Prostate gland (tissue), 2 donors: ENCODE results near the gene COA8. TPM values are rescaled to one million over a fixed set of nuclear protein-coding genes. Genes with fewer than 3 reads are reported as not detected.

Experiments
- DNase-seq: peaks from one replicate; pipeline ENCODE4 v3.0.0-alpha.2; 2019; ENCODE audit warnings: low spot score
- H3K27ac ChIP-seq, 2 donors: fragments of 200-600 bp; sonication (generic); 2 replicates each; pipeline ENCODE4 v1.5.1; 2017 to 2019
- H3K27me3 ChIP-seq: fragments of 200-600 bp; sonication (generic); replicated peaks from 2 replicates; pipeline ENCODE4 v1.5.1; 2019; ENCODE audit not compliant: insufficient read depth
- H3K36me3 ChIP-seq, 2 donors: fragments of 200-600 bp; sonication (generic); 1 replicate in 1 of 2; 2 replicates in 1 of 2; pipeline versions ENCODE4 v1.5.1 to v1.8.1; 2017 to 2019
- H3K4me1 ChIP-seq: fragments of 200-600 bp; sonication (generic); replicated peaks from 2 replicates; pipeline ENCODE4 v1.5.1; 2019
- H3K4me3 ChIP-seq, 2 donors: fragments of 200-600 bp; sonication (generic); 2 replicates each; pipeline ENCODE4 v1.5.1; 2017 to 2019
- H3K9me3 ChIP-seq: fragments of 200-600 bp; sonication (generic); 2 replicates; pipeline ENCODE4 v1.5.1; 2017
- CTCF ChIP-seq, 4 experiments: fragments of 200-600 bp in 2 of 4; fragments of 450-650 bp in 2 of 4; sonication (generic) in 2 of 4; IDR thresholded peaks; 1 replicate in 3 of 4; 2 replicates in 1 of 4; pipeline ENCODE4 v1.5.1; 2016 to 2019; ENCODE audit warnings: antibody characterized with exemption in 4 of 4, mild to moderate bottlenecking in 2 of 4, moderate library complexity in 2 of 4
- POLR2A ChIP-seq: fragments of 450-650 bp; IDR thresholded peaks from one replicate; pipeline ENCODE4 v1.6.1; 2016; ENCODE audit warnings: antibody characterized with exemption, mild to moderate bottlenecking
- POLR2AphosphoS5 ChIP-seq: sonication (generic); formaldehyde crosslinking; IDR thresholded peaks from one replicate; pipeline ENCODE4 v1.6.1; 2017; ENCODE audit warnings: antibody characterized with exemption
- WGBS: methylation state at CpG from one replicate; pipeline ENCODE4 v1.1.5; 2018; 5-methylcytosine and 5-hydroxymethylcytosine counted together
- intact Hi-C: fragments of 100-400 bp; cut with DNase I; formaldehyde crosslinking; loops from one replicate; pipeline ENCODE4 v1.14.2; 2022
- total RNA-seq, 2 donors: library from RNA; depleted of rRNA; stranded (reverse); fragments of >200 nt; gene quantifications; one replicate each; pipeline ENCODE4 v1.1.0, GENCODE V29; 2016

COA8 gene
- total RNA-seq, 2 donors from 2014 or later = 24.3 to 24.9 TPM

- Histone ChIP-seq H3K4me1 (peaks cover 1% of the 10 kb centered on the region), H3K27me3 (no peaks in the 10 kb centered on the region), H3K9me3 (no peaks in the 10 kb centered on the region), H3K36me3 (no peaks in the 10 kb centered on the region), H3K27ac (no peak overlapping the region), H3K4me3 (no peak overlapping the region)
- WGBS = 80% methylated on average over 4 of the region's 4 CpGs
- no peak for DNase-seq
- intact Hi-C loops = no loop called here
- no peak for TF ChIP-seq POLR2A
- TF ChIP-seq CTCF (IDR thresholded peaks at IDR 0.05) = no peak
- no peak for TF ChIP-seq POLR2AphosphoS5
These were observed 60.5 kb downstream of the COA8 start for GRCh38 chr14:103623308-103623707.

GRCh38 chr14:103623883-103624482 is 61.2 kb downstream of the COA8 start:
- Histone ChIP-seq H3K4me3 (no peak overlapping the region), H3K27me3 (no peaks in the 10 kb centered on the region), H3K36me3 (no peaks in the 10 kb centered on the region), H3K27ac (no peak overlapping the region), H3K9me3 (no peaks in the 10 kb centered on the region), H3K4me1 (peaks cover 4% of the 10 kb centered on the region)
- no peak for DNase-seq
- intact Hi-C loops = no loop called here
- TF ChIP-seq POLR2AphosphoS5 = no peak
- WGBS = 58% methylated on average over 16 of the region's 16 CpGs

- 21% methylated on average over 10 of the region's 10 CpGs for WGBS
- TF ChIP-seq POLR2A = no peak
- H3K4me1 ChIP-seq = peaks cover 4% of the 10 kb centered on the region
- no peaks in the 10 kb centered on the region for H3K36me3 ChIP-seq
- DNase-seq = peak; percentile 33
- no peak overlapping the region for H3K4me3 ChIP-seq
- no peaks in the 10 kb centered on the region for H3K27me3 ChIP-seq
- intact Hi-C loops = no loop called here
- H3K27ac ChIP-seq = peak overlapping the region in 1 of 2 donors; percentile 39
- no peaks in the 10 kb centered on the region for H3K9me3 ChIP-seq
These were observed 62.1 kb downstream of the COA8 start for GRCh38 chr14:103624860-103625259.

GRCh38 chr14:103625356-103626095 is 62.8 kb downstream of the COA8 start:
- H3K36me3 ChIP-seq = no peaks in the 10 kb centered on the region
- H3K4me3 ChIP-seq = no peak overlapping the region
- no peak overlapping the region for H3K27ac ChIP-seq
- H3K9me3 ChIP-seq = no peaks in the 10 kb centered on the region
- 49% methylated on average over 11 of the region's 11 CpGs for WGBS
- H3K4me1 ChIP-seq = peaks cover 9% of the 10 kb centered on the region
- no peaks in the 10 kb centered on the region for H3K27me3 ChIP-seq
- no peak for DNase-seq
- intact Hi-C loops = no loop called here
- TF ChIP-seq CTCF (IDR thresholded peaks at IDR 0.05) (no peak), POLR2AphosphoS5 (no peak), POLR2A (no peak)

- Histone ChIP-seq H3K36me3 (no peaks in the 10 kb centered on the region), H3K9me3 (no peaks in the 10 kb centered on the region), H3K4me1 (peaks cover 11% of the 10 kb centered on the region), H3K27me3 (no peaks in the 10 kb centered on the region), H3K4me3 (no peak overlapping the region), H3K27ac (no peak overlapping the region)
- 72% methylated on average over 5 of the region's 5 CpGs for WGBS
- intact Hi-C loops = no loop called here
- TF ChIP-seq POLR2A (no peak), POLR2AphosphoS5 (no peak), CTCF (IDR thresholded peaks at IDR 0.05) (no peak)
- DNase-seq = no peak
These were observed 63.5 kb downstream of the COA8 start for GRCh38 chr14:103626146-103626850.
